ENCODE results near the gene LYSMD3.

LYSMD3 gene

GRCh38 chr5:90565491-90565890 lies 36.1 kb upstream of the LYSMD3 start:
- no peak for DNase-seq
- no peak overlapping the region for H3K4me3 ChIP-seq (ENCODE audit: low read depth, low read length)
- H3K36me3 ChIP-seq = peaks cover 6% of the 10 kb centered on the region
- H3K9me3 ChIP-seq (ENCODE audit: severe bottlenecking) = no peaks in the 10 kb centered on the region
- H3K27ac ChIP-seq = 0 out of 2 replicates have a peak overlapping the region, but pooled peaks have one; percentile 4
- TF ChIP-seq, protein P1, sequence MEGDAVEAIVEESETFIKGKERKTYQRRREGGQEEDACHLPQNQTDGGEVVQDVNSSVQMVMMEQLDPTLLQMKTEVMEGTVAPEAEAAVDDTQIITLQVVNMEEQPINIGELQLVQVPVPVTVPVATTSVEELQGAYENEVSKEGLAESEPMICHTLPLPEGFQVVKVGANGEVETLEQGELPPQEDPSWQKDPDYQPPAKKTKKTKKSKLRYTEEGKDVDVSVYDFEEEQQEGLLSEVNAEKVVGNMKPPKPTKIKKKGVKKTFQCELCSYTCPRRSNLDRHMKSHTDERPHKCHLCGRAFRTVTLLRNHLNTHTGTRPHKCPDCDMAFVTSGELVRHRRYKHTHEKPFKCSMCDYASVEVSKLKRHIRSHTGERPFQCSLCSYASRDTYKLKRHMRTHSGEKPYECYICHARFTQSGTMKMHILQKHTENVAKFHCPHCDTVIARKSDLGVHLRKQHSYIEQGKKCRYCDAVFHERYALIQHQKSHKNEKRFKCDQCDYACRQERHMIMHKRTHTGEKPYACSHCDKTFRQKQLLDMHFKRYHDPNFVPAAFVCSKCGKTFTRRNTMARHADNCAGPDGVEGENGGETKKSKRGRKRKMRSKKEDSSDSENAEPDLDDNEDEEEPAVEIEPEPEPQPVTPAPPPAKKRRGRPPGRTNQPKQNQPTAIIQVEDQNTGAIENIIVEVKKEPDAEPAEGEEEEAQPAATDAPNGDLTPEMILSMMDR (IDR thresholded peaks at IDR 0.05; ENCODE audit: low read depth, low read length) = no peak
- H3K27me3 ChIP-seq (ENCODE audit: insufficient read depth, low read depth, severe bottlenecking) = no peaks in the 10 kb centered on the region

DNA sequence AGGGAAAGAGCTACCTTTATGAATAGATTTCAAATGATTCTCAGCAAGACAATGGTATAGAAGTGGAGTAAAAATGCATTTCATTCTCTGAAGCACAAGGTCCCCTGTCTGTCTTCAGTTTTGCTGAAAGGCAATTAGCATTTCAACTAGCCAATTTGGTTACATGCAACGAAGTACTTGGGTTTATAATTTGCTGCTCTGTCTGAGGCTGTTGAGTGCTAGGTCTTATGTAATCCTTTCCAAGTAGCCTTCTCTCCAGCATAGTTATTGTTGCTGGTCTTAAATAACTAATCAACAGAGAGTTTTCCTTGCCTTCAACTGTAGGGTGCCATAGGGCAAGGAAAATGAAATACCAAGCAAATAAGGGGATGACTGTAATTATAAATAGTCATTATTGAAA lies 33.7 kb upstream of the LYSMD3 start:
- no peaks in the 10 kb centered on the region for H3K27me3 ChIP-seq (ENCODE audit: insufficient read depth, low read depth, severe bottlenecking)
- TF ChIP-seq, protein P1 (IDR thresholded peaks at IDR 0.05; ENCODE audit: low read depth, low read length) = no peak
- peaks cover 6% of the 10 kb centered on the region for H3K36me3 ChIP-seq
- H3K27ac ChIP-seq = peak overlapping the region; percentile 89
- no peaks in the 10 kb centered on the region for H3K9me3 ChIP-seq (ENCODE audit: severe bottlenecking)
- no peak for DNase-seq
- peak overlapping the region; percentile 41 for H3K4me3 ChIP-seq (ENCODE audit: low read depth, low read length)

GRCh38 chr5:90562341-90562740 lies 33.0 kb upstream of the LYSMD3 start:
- TF ChIP-seq, protein P1 (IDR thresholded peaks at IDR 0.05; ENCODE audit: low read depth, low read length) = no peak
- peak; percentile 80 for DNase-seq
- H3K36me3 ChIP-seq = peaks cover 6% of the 10 kb centered on the region
- no peaks in the 10 kb centered on the region for H3K9me3 ChIP-seq (ENCODE audit: severe bottlenecking)
- H3K27ac ChIP-seq = peak overlapping the region; percentile 89
- peak overlapping the region; percentile 41 for H3K4me3 ChIP-seq (ENCODE audit: low read depth, low read length)
- no peaks in the 10 kb centered on the region for H3K27me3 ChIP-seq (ENCODE audit: insufficient read depth, low read depth, severe bottlenecking)

DNA sequence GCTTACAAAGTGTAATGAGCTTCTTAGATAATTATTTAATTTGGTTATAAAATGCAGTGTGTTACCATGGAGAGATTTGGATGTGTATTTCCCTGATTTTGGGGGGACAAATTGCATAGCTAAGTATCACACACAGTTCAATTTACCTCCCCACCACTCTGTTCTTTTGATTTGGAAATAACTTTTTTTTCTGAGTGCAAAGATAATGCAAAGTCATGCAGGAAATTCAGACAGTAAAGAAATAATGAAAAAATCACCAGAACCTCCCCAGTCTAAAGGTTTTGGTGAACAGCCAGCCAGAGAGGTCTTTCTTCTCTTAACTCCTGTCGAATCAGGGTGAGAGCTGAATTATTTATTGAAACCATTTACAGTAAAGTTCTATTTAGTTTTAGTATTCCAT lies 32.4 kb upstream of the LYSMD3 start:
- H3K9me3 ChIP-seq (ENCODE audit: severe bottlenecking) = no peaks in the 10 kb centered on the region
- peak overlapping the region; percentile 41 for H3K4me3 ChIP-seq (ENCODE audit: low read depth, low read length)
- no peak for DNase-seq
- TF ChIP-seq, protein P1 (IDR thresholded peaks at IDR 0.05; ENCODE audit: low read depth, low read length) = no peak
- peak overlapping the region; percentile 89 for H3K27ac ChIP-seq
- no peaks in the 10 kb centered on the region for H3K27me3 ChIP-seq (ENCODE audit: insufficient read depth, low read depth, severe bottlenecking)
- H3K36me3 ChIP-seq = peaks cover 6% of the 10 kb centered on the region

DNA sequence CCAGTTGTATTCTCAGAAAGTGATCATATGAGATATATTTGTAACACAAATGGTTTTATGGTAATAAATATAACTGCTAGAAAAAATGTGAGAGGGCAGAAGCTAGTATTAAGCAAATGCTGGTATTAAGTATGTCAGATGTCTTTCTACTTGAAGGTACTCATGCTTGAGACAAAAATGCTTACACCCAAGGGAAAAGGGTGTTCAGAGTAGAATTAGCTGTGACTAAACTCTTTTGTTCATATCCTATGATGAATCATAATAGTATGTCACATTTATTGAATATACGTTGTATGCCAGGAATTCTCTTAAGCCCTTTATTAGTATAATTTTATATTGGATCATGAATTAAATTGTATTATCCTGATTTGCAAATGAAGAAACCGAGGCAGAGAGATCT lies 31.4 kb upstream of the LYSMD3 start:
- peaks cover 6% of the 10 kb centered on the region for H3K36me3 ChIP-seq
- H3K27me3 ChIP-seq (ENCODE audit: insufficient read depth, low read depth, severe bottlenecking) = no peaks in the 10 kb centered on the region
- TF ChIP-seq, protein P1 (IDR thresholded peaks at IDR 0.05; ENCODE audit: low read depth, low read length) = no peak
- peak overlapping the region; percentile 89 for H3K27ac ChIP-seq
- no peak for DNase-seq
- no peaks in the 10 kb centered on the region for H3K9me3 ChIP-seq (ENCODE audit: severe bottlenecking)
- H3K4me3 ChIP-seq (ENCODE audit: low read depth, low read length) = peak overlapping the region; percentile 82
